Measurements from ENCODE around the gene HTR1B. TPM values are rescaled to one million over a fixed set of nuclear protein-coding genes. Genes with fewer than 3 reads are reported as not detected.

The HTR1B gene
- total and polyA plus RNA-seq, 2 of the 4 experiments (the other 2 are of a cell fraction): 0.27 to 0.36 TPM

DNA sequence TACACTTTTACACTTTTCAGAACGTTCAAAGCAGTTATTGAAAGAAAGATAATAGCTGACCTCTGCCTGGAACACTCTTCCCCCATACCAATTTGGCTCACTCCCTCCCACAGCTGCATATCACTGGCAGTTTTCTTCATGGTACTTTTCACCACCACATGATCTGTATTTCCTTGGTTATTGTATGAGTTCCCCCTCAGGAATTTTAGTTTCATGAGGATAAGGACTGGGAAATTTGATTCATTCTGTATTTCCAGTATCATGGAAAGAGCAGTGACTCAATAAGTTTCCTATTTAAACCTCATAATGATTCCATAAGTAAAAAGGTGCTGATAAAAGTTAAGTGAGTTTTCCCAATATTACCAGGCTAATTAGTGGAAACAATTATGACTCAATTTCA is 16.0 kb downstream of the HTR1B start:
- no peaks in the 10 kb centered on the region for H3K36me3 ChIP-seq (ENCODE audit: control insufficient read depth, insufficient read depth, low read length)
- in situ Hi-C loops (cut with MboI; ENCODE audit: low sequenced_read_pairs) (no loop called here), dilution Hi-C loops (cut with HindIII; ENCODE audit: low sequenced_read_pairs, unreplicated experiment) (no loop called here), intact Hi-C loops (cut with micrococcal nuclease) (no loop called here)
- DNase-seq (peak; percentile 87), ATAC-seq (ENCODE audit: low read depth) (peak; percentile 76)
- no peaks in the 10 kb centered on the region for H3K79me1 ChIP-seq (ENCODE audit: low read depth in 1 of 2, low read length in 2 of 2)
- no peak overlapping the region for H3K4me2 ChIP-seq (ENCODE audit: low read depth, low read length)
- H2AK9ac ChIP-seq (replicated peaks; ENCODE audit: low read depth, low read length, poor library complexity): no peak overlapping the region
- H3K4me1 ChIP-seq (ENCODE audit: control insufficient read depth, insufficient read depth, low read length): peaks cover 4% of the 10 kb centered on the region; the same call in 1 of the 2 replicates
- no CpG with 5 or more reads among the region's 1 CpG for WGBS, 2 experiments (ENCODE audit: extremely low coverage in 2 of 2, insufficient read length in 1 of 2)
- H4K91ac ChIP-seq (ENCODE audit: insufficient read depth, low read depth, low read length): no peak overlapping the region
- TF ChIP-seq MXI1 (IDR thresholded peaks at IDR 0.05; ENCODE audit: borderline replicate concordance, low read depth, low read length): no peak
- TF ChIP-seq RCOR1 (IDR thresholded peaks at IDR 0.05; ENCODE audit: insufficient replicate concordance, low read length): no peak
- no peak for TF ChIP-seq MAZ (IDR thresholded peaks at IDR 0.05; ENCODE audit: borderline replicate concordance, low read depth, low read length)
- TF ChIP-seq USF2 (IDR thresholded peaks at IDR 0.05; ENCODE audit: low read depth, low read length): 0 out of 2 replicates have a peak, but pooled peaks have one; percentile 44
- peak; percentile 38 for TF ChIP-seq FOS (IDR thresholded peaks at IDR 0.05; ENCODE audit: low read depth, low read length)
- no peak for TF ChIP-seq MAFK (IDR thresholded peaks at IDR 0.05; ENCODE audit: low read depth, low read length)
- TF ChIP-seq POLR2A (IDR thresholded peaks at IDR 0.05; ENCODE audit: low read depth, low read length): no peak
- TF ChIP-seq ELK1 (IDR thresholded peaks at IDR 0.05; ENCODE audit: borderline replicate concordance, low read depth, low read length): no peak
- TF ChIP-seq RAD21 (IDR thresholded peaks at IDR 0.05; ENCODE audit: low read length): no peak
- TF ChIP-seq NFE2L2 (IDR thresholded peaks at IDR 0.05; ENCODE audit: low read depth, low read length): no peak
- no peak for TF ChIP-seq BHLHE40 (IDR thresholded peaks at IDR 0.05; ENCODE audit: low read depth, low read length)
- TF ChIP-seq RFX5 (IDR thresholded peaks at IDR 0.05; ENCODE audit: low read depth, low read length): no peak
- TF ChIP-seq SMC3 (IDR thresholded peaks at IDR 0.05; ENCODE audit: low read depth, low read length): no peak
- H2BK120ac ChIP-seq (ENCODE audit: low read depth, low read length): peak overlapping the region; percentile 84
- no TSS peak for BruUV-seq (replicated peaks)
- peak overlapping the region; percentile 11; the same call in 1 of the 2 replicates for H3K23ac ChIP-seq (ENCODE audit: low read depth, low read length)
- ChIA-PET POLR2A (ENCODE audit: unreplicated experiment) (no interaction called here), CTCF (no interaction called here)
- H3K4ac ChIP-seq (ENCODE audit: low read depth, low read length): peak overlapping the region; percentile 36; the same call in 1 of the 2 replicates
- H3K9me1 ChIP-seq (ENCODE audit: insufficient read depth, low read length): peaks cover 3% of the 10 kb centered on the region
- peak overlapping the region; percentile 92 for H2BK5ac ChIP-seq (ENCODE audit: low read depth, low read length, poor library complexity, severe bottlenecking)
- H2BK20ac ChIP-seq (ENCODE audit: low read depth, low read length): peak overlapping the region; percentile 88
- H4K20me1 ChIP-seq (ENCODE audit: insufficient read depth, low read length): no peaks in the 10 kb centered on the region
- peak overlapping the region in 1 of 2 experiments; percentile 61; a peak in 2 of 4 replicates for H4K8ac ChIP-seq (ENCODE audit: low read depth in 2 of 2, low read length in 2 of 2)
- no peak overlapping the region for H4K5ac ChIP-seq (ENCODE audit: low read depth, low read length)
- H3K56ac ChIP-seq (ENCODE audit: extremely low read depth, insufficient read depth, low read length): no peak overlapping the region
- H2BK15ac ChIP-seq (ENCODE audit: low read depth, low read length): peak overlapping the region; percentile 73; the same call in 1 of the 3 replicates
- H2AFZ ChIP-seq (replicated peaks; ENCODE audit: low read length, poor library complexity): no peak overlapping the region
- no peak overlapping the region for H2AK5ac ChIP-seq (ENCODE audit: low read depth, low read length)
- H3K4me3 ChIP-seq (ENCODE audit: insufficient read depth, low read depth, low read length): no peak overlapping the region
- no peaks in the 10 kb centered on the region for H3K27me3 ChIP-seq (ENCODE audit: control insufficient read depth, insufficient read depth, low read length)
- peak overlapping the region; percentile 5; the same call in 1 of the 2 replicates for H3K18ac ChIP-seq (ENCODE audit: low read depth, low read length)
- no peak overlapping the region for H3K9ac ChIP-seq (ENCODE audit: low read depth, low read length)
- H3K14ac ChIP-seq (replicated peaks; ENCODE audit: low read depth, low read length): peak overlapping the region; percentile 1; the same call in 1 of the 2 replicates
- H3K27ac ChIP-seq (ENCODE audit: insufficient read depth, low read length): no peak overlapping the region
- no peaks in the 10 kb centered on the region for H3K9me3 ChIP-seq (ENCODE audit: control insufficient read depth, insufficient read depth, low read length)
